HCT116 (cell line): ENCODE results near the gene TICAM1.
"Not testable (repeated sequence)": the region's sequence is repeated elsewhere in the genome, so short reads cannot be mapped to it uniquely, and the experiment has no call there.

ENCODE experiments used
- CTCF ChIP-seq, 3 experiments: fragments of 200-600 bp in 1 of 3; sonication (generic) in 1 of 3; IDR thresholded peaks in 2 of 3; conservative IDR thresholded peaks in 1 of 3; 2 replicates each; pipeline ENCODE4 v1.5.1; 2012 to 2017; ENCODE audit warnings: low read depth in 2 of 3, low read length in 2 of 3, antibody characterized with exemption in 1 of 3, borderline replicate concordance in 1 of 3, control low read depth in 1 of 3, mild to moderate bottlenecking in 1 of 3, mixed read lengths in 1 of 3, mixed run types in 1 of 3, moderate library complexity in 1 of 3; ENCODE audit not compliant: insufficient read depth in 1 of 3
- ZNF274 ChIP-seq: fragments of 200-500 bp; sonication (Bioruptor generic); IDR thresholded peaks from 2 replicates; pipeline ENCODE4 v1.6.1; 2014; ENCODE audit warnings: mild to moderate bottlenecking, low read depth, low read length, inconsistent platforms

DNA sequence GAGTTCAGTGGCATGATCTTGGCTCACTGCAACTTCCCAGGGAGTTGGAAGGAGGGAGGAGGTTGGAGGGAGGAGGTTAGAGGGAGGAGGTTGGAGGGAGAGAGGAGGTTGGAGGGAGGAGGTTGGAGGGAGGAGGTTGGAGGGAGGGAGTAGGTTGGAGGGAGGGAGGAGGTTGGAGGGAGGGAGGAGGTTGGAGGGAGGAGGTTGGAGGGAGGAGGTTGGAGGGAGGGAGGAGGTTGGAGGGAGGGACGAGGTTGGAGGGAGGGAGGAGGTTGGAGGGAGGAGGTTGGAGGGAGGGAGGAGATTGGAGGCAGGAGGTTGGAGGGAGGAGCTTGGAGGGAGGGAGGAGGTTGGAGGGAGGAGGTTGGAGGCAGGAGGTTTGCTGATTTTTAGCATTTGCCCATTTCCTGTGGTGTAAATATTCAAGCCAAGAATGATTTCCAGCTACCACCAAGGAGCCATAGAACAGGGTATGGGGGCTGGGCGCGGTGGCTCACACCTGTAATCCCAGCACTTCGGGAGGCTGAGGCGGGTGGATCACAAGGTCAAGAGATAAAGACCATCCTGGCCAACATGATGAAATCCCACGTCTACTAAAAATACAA is 45.0 kb downstream of the TICAM1 start:
- not testable (repeated sequence) for TF ChIP-seq ZNF274; CTCF (IDR thresholded peaks at IDR 0.05 in 2 of 3, conservative IDR thresholded peaks at IDR 0.05 in 1 of 3; ENCODE audit: borderline replicate concordance in 1 of 3, insufficient read depth in 1 of 3, low read depth in 2 of 3, low read length in 2 of 3)
